HG03025 (cell line): ENCODE measurements around the gene KCNMA1.
"Not testable (repeated sequence)": the region's sequence is repeated elsewhere in the genome, so short reads cannot be mapped to it uniquely, and the experiment has no call there.

Experiments
- ATAC-seq: cut with Tn5 transposase; IDR thresholded peaks from one replicate; pipeline ENCODE4 v1.9.1; 2021; ENCODE audit warnings: mild to moderate bottlenecking, moderate library complexity; ENCODE audit not compliant: unreplicated experiment, low FRiP score

Gene KCNMA1

DNA sequence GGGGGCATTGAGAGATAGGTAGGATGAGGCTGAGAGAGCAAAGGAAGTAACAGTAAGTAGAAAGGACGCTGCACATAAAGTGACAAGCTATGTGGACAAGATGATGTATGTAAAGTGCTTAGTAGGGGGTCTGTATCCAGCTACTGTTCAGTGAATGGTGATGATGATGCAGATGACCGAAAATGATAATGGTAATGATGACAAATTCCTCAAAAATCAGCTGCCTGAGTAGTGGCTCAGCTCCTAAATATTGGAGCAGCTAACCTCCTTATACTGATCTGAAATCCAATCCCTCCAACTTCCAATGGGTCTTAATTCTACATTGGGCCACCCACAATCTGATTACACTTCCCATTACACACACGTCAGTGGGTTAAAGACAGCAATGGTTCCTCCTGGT is 27.1 kb upstream of the KCNMA1 start:
- no peak for ATAC-seq

DNA sequence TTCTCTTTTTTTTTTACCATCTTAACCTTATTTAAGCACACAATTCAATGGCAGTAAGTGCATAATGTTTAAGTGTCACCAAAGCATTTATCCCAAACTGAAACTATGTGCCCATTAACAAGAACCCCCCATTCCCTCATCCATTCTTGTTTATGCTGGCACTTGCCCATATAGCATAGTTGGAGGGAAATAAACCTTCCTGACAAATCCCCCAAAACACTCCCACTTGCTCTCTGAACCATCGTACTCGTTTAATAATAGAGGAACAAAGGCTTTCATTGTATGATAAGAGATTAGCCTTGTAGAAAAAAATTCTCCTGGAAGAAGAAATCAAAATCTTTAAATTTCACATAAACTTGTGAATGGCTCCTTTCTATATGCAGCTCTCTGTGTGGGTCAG is 26.4 kb upstream of the KCNMA1 start:
- ATAC-seq, result no peak

DNA sequence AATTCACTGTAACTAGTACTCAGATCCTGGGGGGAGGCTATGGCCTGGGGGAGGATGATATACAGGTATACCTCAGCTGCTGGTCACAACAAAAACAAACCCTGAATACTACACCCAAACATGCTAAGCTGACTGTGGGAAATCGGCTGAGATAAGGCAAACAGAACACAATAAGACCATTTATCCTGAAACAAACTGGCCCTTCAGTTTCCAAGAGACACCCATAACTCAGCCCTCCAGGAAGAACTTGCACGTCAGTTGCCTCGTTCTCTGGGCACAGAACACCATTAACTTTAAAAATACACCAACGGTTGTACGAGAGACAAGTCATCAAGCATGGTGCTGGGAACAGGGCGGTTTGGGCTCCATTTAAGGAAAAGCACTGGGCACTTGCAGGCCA is 24.1 kb upstream of the KCNMA1 start:
- ATAC-seq, result no peak

DNA sequence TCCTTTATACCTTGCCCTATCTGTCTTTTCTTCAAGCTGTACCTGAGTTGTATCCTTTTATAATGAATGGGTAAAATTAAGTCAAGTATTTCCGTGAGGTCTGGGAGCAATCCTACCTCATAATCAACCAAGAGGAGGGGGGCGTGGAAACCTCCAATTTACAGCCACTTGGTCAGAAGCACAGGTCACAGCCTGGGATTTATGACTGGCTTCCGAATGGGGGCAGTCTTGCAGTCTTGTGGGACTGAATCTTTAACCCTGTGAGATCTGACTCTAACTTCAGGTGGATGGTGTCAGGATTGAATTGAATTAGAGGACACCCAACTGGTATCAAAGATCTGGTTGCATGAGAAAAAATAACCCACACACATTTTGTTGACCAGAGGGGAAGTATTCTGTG is 23.5 kb upstream of the KCNMA1 start:
- ATAC-seq, result no peak

DNA sequence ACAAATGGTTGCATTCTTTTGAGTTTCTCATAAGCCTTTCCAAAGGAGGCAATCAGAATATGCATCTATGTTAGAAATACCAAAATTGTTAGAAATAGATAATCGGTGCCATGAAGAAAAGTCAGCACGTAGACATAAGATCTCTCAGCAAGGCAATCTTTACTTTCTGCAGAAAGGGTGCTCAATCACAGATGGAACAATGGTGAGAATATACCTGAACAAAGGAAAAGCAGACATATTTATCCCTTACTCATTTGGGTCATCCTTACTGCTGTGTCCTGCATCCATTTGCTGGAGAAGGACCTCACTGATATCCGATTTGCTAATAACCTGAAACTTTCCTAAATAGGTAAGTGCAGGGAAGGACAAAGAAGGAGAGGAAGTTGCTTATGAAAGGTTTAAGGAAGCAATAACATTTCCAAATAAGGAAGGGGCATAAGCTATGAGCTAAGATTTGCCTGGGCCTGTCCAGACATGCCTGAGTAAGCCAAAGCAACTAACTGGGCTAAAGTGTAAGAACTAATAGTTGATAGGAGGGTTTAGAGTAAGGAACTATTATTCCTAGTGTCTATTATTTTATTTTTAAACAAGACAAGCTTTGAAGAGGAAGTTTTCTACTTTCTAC is 21.6 kb upstream of the KCNMA1 start:
- ATAC-seq, result not testable (repeated sequence)

DNA sequence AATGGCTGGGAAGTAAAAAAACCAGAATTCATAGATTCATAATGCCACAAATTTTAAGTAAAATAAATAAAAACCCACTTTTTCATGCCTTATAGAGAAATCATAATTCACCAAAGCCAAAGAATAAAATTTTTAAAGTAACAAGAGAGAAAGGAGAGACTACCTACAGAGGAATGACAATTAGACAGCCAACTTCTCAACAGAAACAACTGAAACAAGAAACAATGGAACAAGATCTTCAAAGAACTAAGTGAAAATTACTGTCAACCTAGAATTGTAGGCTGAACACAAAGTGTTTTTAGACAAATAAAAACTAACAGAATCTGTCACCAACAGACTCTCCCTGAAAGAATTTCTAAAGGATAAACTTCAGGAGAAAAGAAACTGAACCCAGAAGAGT is 15.6 kb upstream of the KCNMA1 start:
- ATAC-seq, result no peak

DNA sequence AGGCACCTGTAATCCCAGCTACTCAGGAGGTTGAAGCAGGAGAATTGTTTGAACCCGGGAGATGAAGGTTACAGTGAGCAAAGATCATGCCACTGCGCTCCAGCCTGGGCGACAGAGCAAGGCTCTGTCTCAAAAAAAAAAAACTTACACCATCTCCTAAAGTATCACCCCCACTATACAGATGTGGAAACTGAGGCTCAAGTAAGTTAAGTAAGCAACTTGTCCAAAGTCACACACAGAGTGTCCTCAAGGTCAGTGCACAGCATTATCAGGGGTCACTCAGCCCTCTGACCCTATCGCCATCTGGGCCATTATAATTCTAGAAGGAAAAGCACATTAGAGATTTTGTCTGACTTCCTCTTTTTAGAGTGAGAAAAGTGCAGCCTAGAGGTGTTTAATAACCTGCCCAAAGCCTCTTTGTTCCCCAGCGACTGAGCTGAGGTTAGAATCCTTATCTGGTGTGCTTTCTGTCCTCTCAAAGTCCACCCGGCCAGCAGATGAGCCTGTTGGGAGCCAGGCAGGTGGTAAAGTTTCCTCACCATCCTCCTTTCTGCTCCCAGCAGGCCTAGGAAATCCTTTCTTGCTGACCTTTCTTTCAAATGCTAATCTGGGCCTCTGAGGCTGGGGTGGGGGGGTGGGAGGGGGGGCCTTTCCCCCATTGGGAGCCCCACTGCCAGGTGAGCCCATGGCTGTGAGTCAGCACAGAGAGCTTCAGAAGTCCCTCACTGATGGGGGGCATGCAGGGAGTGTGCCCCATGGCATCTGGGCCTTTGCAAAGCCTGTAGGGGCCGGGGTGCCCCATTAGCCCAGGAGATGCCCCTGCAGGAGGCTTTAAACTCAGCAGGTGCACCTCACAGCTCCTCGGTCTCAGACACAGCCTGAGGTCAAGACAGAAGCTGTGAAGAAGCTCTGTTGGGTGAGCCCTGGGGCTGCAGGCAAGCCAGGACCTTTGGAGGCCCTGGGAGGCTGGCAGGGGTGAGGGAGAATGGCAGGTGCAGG is 12.0 kb upstream of the KCNMA1 start:
- no peak for ATAC-seq

DNA sequence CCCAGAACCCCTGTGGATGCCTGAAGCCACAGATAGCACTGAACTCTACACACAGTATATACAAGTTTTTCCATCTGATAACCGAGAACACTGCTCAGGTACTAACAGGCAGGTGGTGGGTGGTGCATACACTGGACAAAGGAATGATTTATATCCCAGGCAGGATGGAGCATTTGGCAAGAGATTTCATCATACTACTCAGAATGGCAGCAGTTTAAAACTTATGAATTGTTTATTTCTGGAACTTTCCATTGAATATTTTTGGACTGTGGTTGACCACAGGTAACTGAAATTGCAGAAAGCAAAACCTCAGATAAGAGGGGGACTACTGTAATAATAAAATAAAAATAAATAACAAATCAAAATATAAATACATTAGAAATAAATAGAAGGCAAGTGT is 10.9 kb upstream of the KCNMA1 start:
- ATAC-seq, result no peak

DNA sequence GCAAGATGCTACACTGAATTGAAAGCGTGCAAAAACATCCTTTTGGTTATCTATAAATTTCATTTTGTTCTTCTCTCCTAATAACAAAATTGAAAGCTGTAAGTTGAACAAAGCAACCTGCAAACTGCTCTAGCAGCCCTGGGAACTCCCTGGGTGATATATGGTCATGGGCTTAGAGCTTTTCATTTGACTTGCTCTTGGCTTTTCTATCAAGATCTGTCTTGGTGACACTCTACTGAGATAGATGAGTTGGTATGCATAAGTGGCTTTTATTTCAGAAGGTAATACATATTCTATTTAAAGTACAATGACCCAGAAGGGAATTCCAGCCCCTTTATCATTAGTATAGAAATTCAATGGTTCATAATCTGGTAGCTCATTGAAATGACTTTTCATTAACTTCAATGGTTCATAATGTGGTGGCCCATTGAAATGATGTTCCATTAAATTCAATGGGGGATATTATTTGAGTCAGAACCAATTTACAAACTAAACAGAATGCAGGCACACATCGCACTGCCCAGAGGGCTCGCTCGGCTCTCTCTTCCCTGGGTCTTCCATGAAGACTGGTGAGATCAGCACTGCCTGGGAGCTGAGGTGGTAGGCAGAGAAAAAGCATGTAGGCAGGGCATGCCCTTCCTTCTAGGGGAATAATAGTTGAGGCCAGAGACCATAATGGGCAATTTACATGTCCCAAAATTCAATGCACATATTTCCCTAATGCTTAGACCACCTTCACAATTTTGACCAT is 10.1 kb upstream of the KCNMA1 start:
- ATAC-seq, result no peak

DNA sequence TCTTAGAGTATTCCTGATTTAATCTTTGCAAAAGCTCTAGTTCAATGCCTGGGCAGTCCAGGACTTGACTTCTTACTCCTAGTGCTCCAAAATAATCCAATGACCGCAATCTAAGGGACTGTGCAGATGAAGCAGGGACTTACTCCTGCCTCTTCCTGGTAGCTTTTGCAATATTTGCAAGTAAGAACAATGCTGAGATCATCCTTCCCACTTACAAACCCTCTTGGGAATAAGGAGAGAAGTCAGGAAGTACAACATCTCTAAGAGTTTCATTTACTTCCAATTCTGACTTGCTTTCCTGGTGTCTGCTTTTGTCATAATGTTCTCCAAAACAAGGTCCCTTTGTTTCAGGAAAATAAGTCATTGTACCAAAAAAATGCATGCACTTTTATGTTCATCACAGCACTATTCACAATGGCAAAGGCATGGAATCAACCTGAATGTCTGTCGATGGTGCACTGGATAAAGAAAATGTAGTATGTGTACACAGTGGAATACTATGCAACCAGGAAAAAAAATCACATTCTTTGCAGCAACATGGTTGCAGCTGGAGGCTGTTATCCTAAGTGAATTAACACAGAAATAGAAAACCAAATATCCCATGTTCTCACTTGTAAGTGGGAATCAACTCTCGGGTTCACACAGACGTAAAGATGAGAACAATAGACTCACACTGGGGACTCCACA is 7.1 kb upstream of the KCNMA1 start:
- no peak for ATAC-seq

DNA sequence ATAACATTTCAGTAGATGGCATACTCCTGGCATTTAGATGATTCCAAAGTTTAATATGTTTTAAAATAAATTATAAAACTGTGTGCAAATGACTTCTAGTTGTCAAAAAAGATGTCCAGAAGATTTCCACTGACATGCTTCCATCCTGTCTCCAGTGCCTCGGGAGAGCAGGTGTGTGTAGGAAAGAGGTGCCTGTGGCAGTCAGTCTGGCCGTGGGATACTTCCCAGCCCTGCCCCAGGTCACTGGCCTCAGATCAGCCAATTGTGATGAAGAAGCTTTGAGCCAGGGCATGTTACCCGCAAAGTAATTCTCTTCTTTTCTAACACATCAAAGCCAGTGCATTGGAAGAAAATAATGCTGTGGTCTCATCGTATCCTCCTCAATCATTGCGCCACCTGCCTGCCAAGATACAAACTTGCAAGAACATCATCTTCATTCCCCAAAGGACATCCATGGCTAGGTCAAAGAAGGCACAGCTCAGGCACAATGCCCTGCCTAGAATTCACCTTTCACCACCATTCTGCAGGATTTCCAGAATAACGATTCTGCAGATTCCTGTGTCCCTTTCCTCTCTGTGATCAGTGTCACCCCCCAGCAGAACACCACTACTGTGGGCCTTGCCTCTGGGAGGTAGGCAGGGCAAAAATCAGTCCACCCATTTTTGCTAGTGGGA is 6.3 kb upstream of the KCNMA1 start:
- ATAC-seq, result no peak

DNA sequence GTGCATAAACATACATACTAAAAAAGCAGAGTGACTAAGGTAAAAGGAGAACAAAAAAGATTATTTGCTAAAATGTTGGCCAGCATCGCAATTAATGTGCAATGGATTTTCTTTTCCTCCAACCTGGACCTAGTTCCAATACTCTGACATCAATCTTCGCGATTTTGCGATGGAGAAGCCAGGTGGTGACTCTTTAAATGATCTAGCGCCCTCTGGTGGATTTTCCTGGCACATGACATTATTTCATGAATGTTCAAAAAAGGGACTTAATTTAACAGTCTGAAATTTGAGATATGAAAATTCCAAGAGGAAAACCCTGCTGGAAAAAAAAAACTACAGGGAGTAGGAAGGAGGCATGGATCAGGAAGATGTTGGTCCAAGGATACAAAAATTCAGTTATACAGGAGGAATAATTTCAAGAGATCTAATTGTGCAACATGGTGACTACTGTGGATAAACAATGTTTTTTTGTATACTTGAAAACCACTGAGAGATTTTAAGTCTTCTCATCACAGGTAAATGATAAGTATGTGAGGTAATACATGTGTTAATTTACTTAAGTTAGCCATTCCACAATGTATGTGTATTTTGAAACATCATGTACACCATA is 4.3 kb upstream of the KCNMA1 start:
- no peak for ATAC-seq

DNA sequence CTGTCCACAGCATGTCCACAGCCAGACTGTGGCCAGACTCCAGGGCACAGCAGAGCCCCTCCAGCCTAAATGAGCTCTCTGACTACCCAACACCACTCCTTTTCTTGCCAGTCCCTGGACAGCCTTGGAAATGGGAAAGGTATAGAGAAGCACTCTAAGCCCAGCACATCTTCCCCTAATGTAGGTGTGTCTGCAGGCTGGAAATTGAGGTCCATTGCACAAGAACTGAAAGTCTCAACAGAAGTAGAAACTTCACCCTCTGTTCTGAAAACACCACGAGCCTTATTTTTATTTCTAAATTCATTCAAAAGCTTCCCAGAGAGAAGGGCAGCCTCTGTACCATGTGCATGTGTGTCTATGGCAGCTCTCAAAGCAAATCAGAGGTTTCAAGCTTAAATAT is 3.7 kb upstream of the KCNMA1 start:
- no peak for ATAC-seq

DNA sequence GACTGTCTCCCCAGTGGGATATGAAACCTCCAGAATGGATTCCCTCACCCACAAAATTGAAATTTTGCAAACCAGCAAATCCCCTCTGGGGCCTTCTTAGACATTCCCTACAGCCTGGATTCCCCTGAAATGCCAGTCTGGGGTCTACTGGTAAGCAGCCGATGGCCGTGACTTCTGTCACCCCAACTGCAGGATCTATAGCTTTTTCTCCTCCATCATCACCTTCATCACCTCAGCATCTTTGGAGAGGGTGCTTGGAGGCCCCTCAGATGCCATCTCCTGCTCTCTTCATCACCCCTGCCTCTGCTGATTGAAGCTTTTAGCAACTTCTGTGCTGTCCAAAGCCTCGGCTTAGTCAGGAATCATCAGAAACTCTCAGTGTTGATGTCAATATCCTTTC is 2.6 kb upstream of the KCNMA1 start:
- no peak for ATAC-seq

DNA sequence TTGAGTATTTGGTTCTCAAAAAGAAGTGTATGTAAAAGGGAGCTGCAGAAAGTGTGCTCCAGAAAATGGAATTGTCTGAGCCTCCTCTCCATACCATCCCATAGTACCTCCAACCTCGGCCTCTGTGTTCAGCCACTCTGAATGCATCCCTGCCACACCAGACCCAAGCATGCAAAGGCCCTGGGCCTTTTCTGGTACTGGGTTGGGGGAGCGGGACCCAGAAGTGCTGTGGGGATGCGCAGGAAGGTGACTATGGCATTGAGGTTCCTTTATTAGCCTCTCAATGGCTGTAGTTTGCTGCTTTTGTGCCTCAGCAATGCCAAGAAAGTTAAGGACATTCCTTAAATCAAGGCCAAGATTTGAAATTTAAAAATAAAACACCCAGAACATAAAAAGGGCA is 2.1 kb upstream of the KCNMA1 start:
- no peak for ATAC-seq

DNA sequence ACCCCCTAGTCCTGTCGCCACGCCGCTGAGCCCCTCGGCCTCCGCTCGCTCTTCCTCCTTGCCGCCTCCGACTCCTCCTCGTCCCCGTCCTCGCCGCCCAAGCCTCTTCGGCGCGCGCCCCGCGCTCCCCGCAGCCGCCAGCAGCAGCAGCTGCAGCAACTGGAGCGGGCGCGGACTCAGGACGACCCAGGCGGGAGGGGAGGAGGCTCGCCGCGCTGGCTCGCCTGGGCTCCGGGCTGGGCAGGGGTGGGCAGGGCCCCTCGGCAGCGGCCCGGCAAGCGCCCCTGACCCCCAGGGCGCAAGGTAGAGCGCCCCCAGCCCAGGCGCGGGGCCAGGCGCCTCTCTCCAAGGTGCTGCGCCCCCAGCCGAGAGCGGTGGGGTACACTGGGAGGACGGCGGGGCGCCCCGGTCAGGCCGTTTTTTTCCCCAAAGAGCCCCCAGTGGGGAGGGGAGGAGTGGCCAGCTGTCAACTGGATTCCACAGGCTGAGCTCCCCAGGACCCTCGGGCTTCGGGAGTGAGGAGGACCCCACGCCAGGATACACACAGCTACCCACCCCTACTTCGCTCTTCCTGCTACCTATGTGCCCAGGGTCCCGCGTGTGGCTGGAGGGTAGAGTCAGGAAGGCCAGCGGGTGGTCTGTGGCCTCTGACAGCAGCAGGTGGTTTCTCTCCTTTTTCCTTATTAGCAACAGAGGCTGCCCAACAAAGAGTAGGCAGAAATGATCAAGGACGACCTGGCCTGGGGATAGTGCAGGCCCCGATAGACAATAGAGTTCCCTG is 903 bp upstream of the KCNMA1 start:
- ATAC-seq, result no peak

DNA sequence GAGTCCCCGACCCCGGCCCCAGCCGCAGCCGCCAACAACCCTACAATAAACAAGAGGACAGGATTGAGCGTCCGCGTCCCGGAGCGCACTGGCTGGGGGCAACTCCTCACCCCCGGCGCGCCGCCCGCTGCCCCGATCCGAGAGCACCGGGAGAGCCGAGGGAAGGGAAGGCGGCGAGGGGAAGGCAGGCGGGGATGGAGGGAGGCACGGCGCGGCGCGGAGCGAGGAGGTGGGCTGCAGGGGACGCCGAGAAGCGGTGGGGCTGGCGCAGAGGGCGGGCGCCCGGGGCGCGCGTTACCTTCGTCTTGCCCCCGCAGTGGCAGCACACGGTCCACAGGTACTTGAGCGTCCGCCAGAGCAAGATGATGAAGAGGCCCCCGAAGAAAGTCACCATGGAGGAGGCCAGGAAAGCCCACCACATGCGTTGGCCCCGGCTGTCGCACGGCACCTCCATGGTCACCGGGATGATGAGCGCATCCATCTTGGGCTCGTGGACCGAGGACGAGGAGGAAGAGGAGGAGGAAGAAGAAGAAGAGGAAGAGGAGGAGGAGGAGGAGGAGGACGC is 559 bp downstream of the KCNMA1 start:
- no peak for ATAC-seq

DNA sequence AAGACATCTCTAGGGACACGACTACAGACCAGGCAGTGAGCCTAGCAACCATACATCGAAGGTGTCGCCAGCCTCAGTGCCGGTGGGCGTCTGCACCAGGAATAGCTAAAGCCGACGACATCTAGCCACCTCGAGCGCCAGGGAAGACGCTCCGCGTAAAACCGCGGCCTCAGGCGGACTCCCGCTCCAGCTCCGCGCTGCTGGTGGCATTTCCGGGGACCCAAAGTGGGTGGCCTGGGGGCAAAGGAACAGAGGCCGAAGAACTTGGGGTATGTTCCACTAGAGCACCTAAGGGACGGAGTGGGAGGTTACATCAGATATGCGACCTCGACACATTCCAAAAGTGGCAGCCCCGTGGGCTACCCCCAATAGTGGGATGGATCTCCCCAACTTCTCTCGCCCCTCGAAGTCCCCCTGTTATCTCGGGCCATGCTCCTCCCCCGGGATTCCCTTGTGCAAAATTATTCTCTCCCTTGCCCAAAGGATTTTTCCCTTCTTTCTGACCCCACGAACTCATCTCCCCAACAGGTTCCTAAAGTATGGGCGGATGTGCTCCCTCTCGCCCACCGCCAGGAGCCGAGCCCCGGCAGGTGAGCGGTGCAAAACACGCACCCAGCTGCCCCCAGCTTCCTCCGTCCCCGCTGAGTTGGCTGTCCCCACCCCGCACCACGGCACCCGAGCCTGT is 1.2 kb downstream of the KCNMA1 start:
- ATAC-seq, result no peak
